NCI-H748 (cell line): Measurements from ENCODE around the gene IQGAP3.
"Not testable (repeated sequence)": the region's sequence is repeated elsewhere in the genome, so short reads cannot be mapped to it uniquely, and the experiment has no call there.

Source experiments
- DNase-seq: peaks from one replicate; lab custom pipeline; 2025; ENCODE audit not compliant: unreplicated experiment; lab: John Stamatoyannopoulos, UW

IQGAP3 gene

DNA sequence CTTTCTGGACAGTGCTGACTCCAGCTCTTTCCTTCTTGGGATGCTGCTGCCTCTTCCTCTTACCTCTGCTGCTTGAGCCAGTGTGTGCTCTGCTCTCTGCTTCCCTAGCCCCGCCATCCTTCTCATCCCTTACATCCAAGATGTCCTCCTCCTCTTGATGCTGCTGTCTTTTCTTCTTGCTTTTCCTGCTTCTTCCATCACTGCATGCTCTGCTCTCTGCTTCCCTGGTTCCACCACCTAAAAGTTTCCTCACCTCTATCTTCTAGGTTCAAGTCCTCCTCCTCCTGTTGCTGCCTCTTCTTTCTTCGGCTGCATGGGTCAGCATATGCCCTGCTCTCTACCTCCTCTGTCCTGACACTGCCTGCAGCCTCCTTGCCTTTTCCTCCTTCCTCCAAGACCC, 22.7 kb upstream of the IQGAP3 start:
- DNase-seq, result no peak

DNA sequence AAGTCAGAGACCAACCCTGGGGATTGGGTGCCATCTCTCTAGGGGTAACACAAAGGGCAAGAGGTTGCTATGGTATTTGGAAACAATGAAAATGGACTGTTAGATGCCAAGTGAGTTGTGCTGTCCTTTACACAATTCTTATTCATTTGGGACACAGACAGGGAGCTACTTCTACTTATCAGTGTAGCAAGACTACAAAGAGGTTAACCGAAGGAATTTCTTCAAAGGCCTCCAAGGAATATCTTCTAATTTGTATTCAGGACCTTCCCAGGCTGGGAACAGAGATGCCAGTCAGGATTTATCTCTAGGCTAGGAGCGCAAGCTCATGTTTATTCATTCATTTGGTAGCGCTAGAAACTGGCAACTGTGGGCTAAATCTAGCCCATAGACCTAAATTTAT, 21.8 kb upstream of the IQGAP3 start:
- no peak for DNase-seq

DNA sequence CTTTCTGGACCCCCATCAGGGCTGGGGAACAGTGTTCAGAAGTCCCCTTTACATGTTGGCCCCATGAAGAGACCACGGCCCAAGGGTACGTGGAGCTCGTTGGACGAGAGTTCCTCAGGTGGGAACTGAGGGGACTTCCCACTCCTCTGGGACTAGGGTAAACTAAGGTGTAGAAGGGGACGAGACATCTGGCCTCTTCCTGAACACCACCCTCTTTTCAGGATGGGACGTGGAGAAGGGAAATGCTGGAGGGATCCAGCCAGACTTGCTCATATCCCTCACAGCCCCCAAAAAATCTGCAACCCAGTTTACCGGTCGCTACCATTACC, 21.3 kb upstream of the IQGAP3 start:
- no peak for DNase-seq

DNA sequence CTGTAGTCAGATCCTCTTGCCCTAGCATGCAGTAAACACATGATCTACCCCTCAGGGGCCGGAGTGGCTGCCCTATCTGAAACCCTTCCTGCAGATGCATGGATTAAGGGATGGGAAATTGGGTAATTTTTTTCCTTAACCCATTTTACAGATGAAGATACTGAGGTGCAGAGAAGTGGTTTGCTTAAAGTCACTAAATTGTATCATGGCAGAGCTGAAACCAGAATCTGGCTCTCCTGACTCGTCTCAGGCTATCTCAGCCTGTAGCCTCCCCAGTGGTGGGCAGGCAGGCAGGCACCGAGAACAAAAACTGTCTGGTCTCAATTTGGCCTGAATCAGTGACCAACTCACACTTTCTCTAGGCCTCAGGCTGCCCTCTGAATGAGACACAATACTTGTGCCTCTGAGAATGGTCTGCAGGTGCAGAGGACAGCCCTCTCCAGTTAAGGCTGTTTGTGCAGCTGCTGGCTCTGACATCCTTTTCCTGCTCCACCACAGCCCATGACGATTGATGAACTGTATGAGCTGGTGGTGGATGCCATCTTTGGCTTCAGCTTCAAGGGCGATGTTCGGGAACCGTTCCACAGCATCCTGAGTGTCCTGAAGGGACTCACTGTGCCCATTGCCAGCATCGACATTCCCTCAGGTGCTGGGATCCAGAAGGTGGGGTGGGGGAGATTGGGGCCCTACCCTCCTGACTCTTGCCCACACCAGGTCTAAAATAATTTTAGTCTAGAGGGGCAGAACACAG, 20.7 kb upstream of the IQGAP3 start:
- DNase-seq, result peak; percentile 10

DNA sequence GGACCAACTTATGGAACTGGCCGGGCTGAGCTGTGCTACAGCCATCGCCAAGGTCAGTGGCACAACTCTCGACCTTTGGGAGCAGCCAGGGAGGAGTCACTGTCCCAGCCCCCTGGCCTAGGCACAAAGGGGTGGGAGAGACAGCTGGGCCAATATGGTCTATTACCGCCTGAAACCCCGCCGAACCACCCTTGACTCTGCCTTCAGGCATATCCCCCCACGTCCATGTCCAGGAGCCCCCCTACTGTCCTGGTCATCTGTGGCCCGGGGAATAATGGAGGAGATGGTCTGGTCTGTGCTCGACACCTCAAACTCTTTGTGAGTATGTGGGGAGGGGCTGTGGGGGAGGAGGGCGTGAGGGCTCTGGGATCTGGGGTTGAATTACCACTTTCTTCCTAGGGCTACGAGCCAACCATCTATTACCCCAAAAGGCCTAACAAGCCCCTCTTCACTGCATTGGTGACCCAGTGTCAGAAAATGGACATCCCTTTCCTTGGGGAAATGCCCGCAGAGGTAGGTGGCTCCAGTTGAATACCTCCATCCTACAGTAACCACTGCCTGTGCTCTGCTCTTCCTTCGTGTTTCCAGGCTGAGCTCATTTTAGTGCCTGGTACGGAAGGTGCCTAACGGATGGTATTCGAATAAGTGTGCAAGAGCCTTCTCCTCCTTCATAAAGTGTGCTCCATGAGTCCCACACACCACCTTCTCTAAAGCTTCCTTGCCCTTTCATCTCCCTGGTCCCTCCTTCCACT, 20.0 kb upstream of the IQGAP3 start:
- DNase-seq, result no peak

DNA sequence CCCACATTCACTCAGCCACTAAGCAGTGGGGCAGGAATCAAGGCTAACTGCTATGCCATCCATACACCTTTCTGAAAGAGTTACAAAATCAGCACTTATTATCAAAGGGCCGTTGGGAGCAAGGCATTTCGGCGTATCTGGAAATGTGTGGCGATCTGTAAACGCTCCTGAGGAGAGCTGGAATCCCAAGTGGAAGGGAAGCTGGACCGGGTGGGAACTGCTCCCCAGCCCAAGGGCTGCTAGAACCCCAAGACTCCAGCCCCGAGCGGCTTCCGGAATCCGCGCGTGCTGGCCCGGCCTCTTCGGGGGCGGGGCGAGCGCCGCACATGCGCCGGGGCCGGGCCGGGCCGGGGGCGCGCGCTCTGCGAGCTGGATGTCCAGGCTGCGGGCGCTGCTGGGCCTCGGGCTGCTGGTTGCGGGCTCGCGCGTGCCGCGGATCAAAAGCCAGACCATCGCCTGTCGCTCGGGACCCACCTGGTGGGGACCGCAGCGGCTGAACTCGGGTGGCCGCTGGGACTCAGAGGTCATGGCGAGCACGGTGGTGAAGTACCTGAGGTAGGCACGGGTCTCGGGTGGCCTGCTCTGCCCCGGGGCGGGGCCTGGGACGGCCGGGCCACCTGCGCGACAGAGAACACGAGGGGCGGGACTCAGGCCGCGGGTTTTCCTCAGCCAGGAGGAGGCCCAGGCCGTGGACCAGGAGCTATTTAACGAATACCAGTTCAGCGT, 19.2 kb upstream of the IQGAP3 start, which contains the start of gene NAXE:
TSS of gene NAXE (plus strand) at position 345 of the 726 bp plus-strand sequence. CDS start at position 374, 29 bp downstream.
- peak; percentile 81 for DNase-seq

DNA sequence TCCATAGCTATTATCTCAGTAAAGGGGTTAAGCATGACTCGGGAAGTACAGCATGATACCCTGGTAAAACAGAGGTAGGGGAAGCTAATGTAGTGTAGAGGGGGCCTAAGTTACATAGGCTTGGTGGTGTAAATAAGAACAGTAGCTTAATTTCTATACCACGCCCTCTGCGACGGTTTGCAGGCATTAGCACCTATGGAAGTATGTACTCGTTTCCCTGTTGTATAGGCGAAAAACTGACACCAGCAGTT, 18.7 kb upstream of the IQGAP3 start:
- peak; percentile 73 for DNase-seq

DNA sequence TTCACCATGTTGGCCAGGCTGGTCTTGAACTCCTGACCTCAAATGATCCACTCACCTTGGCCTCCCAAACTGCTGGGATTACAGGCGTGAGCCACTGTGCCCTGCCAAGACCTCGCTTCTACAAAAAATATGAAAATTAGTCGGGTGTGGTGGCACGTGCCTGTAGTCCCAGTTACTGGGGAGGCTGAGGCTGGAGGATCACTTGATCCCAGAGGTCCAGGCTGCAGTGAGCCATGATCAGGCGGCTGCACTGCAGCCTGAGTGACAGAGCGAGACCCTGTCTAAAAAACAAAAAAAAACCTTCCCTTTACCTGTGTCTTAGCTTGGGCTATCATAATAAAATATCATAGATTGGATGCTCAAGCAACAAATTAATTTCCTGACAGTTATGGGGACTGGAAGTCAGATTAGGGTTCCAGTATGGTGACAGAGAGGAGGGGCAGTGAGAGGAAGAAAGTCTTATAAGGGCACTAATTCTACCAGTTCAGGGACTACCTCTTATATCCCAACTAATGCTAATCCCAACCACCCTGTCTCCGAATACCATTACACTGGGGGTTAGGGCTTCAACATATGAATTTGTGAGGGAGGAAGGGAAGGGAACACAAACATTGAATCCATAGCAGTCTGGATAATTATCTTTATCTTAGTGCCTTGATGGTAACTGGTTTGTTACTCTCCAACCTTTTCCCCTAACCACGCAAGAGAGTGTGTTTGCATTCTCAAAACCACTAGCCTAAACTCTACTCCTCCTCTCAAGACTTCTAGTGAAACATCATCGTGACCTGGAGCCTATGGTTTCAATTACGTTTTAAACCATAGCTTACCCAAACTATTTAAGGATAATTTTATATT, 18.2 kb upstream of the IQGAP3 start:
- no peak for DNase-seq

DNA sequence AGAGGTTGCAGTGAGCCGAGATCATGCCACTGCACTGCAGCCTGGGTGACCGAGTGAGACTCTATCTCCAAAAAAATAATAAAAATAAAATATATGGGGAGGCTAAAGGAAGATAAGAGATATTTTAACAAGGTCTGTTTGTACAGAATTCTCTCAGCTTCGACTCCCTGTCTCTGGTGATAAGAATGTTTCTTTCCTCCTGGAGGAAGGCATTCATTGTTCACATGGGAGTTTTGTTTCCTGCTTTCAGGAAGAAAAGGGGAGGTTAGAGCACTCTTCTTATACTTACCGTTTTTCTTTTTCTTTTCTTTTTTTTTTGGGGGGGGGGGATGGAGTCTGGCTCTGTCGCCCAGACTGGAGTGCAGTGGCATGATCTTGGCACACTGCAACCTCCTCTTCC, 17.2 kb upstream of the IQGAP3 start:
- no peak for DNase-seq

DNA sequence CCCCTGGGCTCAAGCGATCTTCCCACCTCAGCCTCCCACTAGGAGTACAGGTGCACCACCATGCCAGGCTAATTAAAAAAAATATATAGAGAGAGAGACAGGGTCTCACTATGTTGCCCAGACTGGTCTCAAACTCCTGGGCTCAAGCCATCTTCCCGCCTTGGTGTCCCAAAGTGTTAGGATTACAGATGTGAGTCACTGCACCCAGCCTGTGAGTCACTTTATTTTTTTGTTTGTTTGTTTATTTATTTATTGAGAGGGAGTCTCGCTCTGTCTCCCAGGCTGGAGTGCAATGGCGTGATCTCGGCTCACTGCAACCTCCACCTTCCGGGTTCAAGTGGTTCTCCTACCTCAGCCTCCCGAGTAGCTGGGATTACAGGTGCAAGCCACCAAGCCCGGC, 15.6 kb upstream of the IQGAP3 start:
- not testable (repeated sequence) for DNase-seq

DNA sequence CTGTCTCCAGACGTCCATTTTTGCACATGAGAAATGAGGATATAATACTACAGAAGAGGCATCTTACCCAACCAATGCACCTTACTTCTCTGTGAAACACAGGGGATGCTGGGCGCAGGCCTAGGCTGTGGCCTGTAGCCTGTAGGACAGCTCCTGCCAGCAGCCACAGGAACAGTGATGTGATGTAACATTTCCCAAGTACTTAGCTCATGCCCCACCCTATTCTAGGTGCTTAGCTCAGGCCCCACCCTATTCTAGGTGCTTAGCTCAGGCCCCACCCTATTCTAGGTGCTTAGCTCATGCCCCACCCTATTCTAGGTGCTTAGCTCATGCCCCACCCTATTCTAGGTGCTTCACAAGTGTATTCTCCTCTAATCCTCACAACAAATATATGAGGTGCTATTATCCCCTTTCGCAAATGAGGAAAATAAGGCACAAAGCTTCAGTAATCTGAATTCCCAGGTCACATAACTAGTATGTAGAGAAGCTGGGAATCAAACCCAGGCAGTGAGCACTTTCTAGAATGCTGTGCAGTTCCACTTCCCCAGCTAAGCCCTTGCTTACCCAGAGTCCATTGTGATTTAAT, 14.6 kb upstream of the IQGAP3 start:
- DNase-seq, result no peak

DNA sequence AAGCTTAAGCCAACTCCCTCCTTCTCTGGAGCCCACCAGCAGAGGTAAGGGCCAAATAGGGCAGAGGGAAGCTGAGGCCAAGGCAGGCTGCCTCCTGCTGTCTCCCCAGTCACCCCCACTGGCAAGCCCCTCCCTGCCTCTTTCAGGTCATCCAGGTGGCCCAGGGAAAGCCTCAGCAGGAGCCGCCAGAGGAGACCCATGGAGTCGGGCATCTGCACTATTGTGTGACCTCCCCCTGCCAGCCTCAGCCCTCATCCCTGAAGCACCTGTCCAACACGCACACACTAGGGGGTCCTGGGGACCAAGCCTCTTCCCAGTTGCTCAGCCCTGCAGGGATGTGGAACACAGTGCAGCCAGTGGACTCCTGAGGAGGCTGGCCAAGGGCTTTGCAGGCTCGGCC, 14.0 kb upstream of the IQGAP3 start:
- no peak for DNase-seq

DNA sequence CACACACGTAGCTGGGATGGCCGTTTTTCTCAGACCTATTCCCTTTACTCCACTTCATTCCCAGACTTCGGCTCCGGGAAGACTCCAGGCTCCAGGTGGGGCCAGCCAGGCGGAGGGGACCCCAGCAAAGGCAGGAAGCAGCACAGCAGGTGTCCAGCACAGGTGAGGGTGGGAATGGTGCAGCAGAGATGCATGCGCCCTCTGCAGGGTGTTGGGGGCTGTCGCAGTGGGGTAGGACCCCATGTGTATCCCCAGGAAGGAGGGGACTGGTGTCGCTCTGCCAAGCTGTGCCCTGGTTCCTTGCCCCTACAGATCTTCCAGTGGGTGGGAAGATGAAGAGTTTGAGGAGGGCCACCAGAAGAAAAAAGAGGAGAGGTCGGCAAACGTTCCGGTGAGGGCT, 12.4 kb upstream of the IQGAP3 start:
- peak; percentile 57 for DNase-seq

DNA sequence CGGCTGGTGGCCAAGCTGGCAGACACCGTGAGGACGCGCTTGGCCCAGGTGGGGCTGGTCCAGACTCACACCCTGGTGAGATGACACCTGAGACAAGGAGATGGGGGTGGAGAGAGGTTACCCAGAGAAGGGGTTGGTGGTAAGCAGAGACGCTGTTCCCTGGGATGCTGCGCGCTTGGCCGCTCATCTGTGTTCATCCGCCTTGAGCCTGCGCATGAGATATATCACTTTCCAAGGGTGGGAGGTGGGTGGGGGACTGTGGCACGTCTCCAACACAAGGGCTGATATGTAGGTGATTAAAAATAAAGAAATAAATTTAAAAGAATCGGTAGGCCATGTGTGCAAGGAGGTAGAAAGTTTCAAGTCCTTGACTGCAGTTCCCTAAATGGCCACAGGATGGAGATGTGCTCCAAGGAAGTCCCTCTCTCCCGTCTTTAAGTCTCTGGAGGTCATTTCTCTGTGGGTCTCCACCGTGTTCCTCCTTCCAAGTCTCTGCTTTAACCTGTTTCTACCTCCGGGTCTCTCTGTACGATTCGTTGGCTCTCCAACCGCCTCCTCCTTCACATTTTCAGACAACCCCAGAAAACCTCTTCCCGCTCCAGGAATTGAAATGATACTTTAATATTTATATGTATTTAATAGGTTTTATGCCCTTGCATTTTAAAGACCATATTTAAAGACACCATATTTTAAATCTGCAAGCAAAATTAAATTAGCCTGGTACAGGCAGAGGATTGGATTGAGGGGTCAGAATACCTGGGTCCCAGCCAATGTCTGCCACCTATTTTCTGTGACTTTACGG, 11.7 kb upstream of the IQGAP3 start:
- DNase-seq, result peak; percentile 76

DNA sequence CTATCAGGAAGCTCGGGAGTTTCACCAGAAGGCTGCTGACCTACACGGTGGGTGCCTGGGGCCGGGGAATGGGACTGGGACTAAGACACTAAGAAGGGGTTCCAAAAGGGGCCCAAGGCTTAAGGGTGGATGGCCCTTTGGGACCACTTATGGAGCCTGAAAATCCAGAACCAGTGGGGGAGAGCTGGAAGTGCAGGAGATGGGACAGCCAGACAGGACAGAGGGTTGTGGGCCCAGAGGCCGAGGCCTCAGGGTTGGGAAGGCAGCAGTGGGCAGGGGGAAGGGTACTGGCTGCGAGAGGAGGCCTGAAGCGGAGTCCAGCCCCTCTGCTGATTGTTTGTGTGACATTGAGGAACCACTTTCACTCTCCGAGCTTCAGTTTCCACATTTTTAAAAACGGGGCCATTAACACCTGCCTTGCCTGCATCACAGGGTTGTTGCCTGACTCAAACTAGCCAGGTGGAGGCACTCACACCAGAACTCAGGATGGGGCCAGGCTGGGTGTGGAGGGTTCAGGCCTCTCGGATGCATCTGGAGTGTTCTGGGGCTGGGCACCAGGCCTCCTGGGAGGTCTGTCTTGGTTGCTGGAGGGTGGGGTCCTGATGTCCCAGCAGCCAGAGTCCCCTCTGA, 10.1 kb upstream of the IQGAP3 start:
- no peak for DNase-seq

DNA sequence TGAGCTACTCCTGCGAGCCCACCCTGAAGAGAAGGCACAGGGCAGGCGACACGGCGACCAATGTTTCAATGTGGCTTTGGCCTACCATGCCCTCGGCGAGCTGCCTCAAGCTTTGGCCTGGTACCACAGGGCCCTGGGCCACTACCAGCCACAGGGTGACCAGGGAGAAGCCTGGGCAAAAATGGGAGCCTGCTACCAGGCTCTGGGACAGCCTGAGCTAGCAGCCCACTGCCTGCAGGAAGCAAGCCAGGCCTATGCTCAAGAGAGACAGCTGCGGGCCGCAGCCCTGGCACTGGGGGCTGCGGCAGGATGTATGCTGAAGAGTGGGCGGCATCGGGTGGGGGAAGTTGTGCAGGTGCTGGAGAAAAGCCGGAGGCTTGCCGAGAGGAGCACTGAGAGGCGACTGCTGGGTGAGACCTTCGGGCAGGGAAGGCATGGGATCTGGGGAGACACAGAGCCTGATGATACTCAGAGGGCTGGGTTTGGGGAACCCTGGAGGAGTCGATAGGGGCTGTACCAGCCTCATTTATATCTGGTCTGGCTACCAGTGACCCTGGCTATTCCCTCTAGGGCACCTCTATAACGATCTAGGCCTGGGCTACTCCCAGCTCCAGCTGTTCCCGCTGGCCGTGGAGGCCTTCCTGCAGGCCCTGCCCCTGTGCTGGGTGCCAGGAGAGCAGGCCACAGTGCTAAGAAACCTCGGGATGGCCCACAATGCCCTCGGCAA, 9.5 kb upstream of the IQGAP3 start:
- DNase-seq, result no peak

DNA sequence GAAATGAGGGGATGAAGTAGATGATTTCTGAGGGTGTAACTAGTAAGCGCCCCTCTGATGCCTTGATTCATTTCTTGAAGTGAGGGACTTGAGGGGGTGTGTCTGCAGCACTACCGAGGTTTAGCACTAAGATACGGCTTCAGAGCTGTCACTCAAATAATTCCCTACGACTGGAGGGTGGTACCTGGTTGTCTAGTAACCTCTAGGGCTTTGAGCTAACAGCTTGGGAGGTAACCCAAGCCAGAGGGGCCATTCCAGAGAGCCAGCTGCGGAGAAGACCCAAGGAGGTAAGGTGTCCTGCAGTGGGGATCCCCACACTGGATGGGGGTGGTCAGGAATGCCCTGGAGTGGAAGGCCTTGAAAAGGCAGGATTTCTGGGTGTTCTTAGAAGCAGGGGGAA, 7.1 kb upstream of the IQGAP3 start, which contains the start of gene TTC24:
TSS of gene TTC24 (plus strand) at position 252 of the 400 bp plus-strand sequence. CDS start 1,642 bp downstream, outside the sequence.
- no peak for DNase-seq

DNA sequence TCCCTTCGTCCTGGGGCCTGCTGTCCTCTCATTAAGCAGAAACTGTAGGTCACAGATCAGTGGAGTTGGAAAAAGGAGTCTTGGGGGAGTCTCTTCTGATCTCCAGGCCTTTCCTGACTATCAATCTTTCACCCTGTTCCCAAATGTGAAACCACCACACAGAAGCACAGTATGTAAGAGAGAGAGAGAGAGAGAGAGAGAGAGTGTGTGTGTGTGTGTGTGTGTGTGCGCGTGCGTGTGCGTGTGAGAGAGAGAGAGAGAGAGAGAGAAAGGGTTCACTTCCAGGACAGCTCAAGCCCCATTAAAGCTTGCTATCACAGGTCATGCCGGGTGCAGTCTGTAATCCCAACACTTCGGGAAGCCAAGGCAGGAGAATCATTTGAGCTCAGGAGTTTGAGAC, 5.7 kb upstream of the IQGAP3 start:
- no peak for DNase-seq

DNA sequence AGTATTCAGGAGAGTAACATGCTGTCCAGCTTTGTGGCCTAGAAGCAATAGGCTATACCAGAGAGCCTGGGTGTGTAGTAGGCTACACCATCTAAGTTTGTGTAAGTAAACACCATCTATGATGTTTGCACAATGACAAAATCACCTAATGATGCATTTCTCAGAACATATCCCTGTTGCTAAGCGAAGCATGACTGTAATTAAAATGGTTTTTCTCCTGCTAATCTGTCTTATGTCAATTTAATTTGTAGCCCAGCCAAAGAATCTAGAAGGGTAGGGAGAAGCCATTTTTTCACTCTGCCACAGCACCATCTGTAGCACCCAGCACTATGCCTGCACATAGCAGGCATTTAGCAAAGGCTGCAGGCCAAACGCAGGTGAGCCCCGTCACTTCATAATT, 5.2 kb upstream of the IQGAP3 start:
- peak; percentile 50 for DNase-seq
